Activated CD8-positive, alpha-beta T cell treated with anti-CD3 and anti-CD28 coated beads, Interleukin-2, amount 10 ng/mL, durations not matched to agents 7 days and 5 days (primary cell): ENCODE measurements around the gene AATF. TPM values are rescaled to one million over a fixed set of nuclear protein-coding genes. Genes with fewer than 3 reads are reported as not detected.

Experiments
- ATAC-seq: fragments of 150-1000 bp; cut with Tn5 transposase; one replicate; pipeline ENCODE4 v1.10.0; 2021; ENCODE audit warnings: moderate library complexity
- CTCF ChIA-PET: fragments of 350-600 bp; sonication (Branson Sonifier 250); formaldehyde crosslinking; loops from one replicate; lab custom pipeline; 2021; ENCODE audit warnings: antibody characterized with exemption; lab: Charles Lee
- POLR2A ChIA-PET: fragments of 350-600 bp; sonication (Branson Sonifier 250); formaldehyde crosslinking; loops from one replicate; lab custom pipeline; 2021; ENCODE audit warnings: antibody characterized with exemption; lab: Charles Lee
- DNase-seq: peaks from one replicate; pipeline ENCODE4 v3.0.0-alpha.2; 2020
- H3K27ac Mint-ChIP-seq: one replicate; pipeline ENCODE4 v1.8.0; 2021; ENCODE audit warnings: mild to moderate bottlenecking, mixed read lengths
- H3K27me3 Mint-ChIP-seq: one replicate; pipeline ENCODE4 v1.8.0; 2021; ENCODE audit warnings: low read depth, mixed read lengths
- H3K36me3 Mint-ChIP-seq: one replicate; pipeline ENCODE4 v1.8.0; 2021; ENCODE audit warnings: low read depth, mixed read lengths
- H3K4me1 Mint-ChIP-seq: one replicate; pipeline ENCODE4 v1.8.0; 2021; ENCODE audit warnings: low read depth, mixed read lengths
- H3K4me3 Mint-ChIP-seq: one replicate; pipeline ENCODE4 v1.8.0; 2021; ENCODE audit warnings: mild to moderate bottlenecking, mixed read lengths
- H3K9me3 Mint-ChIP-seq: one replicate; pipeline ENCODE4 v1.8.0; 2022; ENCODE audit warnings: mixed read lengths; ENCODE audit not compliant: insufficient read depth
- total RNA-seq, 2 experiments: library from RNA; stranded (reverse); gene quantifications; one replicate each; pipeline ENCODE4 v1.2.3, GENCODE V29; 2021

Gene AATF
- total RNA-seq, 2 experiments from 2014 or later: 69.8 to 72.9 TPM

DNA sequence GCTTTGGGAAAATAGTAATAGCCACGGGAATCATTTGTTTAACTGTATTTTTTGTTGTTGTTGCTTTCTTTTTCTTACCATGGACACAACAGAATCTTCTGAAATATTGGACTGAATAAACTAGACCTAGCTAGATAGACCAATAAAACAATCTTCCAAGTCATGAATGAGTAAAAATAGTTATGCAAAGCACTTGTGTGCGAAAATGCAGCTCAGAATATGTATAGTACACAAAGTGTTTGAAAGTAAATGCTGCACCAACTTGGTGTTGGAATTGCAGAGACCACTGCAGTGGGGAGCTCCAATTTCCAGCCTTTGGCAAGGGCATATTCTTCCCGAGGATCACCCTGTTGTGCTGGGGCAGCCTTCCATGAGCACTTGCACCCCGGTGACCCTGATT lies 68.0 kb downstream of the AATF start:
- DNase-seq (no peak), ATAC-seq (no peak)
- Mint-ChIP-seq H3K36me3 (peaks cover 6% of the 10 kb centered on the region), H3K4me1 (no peaks in the 10 kb centered on the region), H3K4me3 (no peak overlapping the region), H3K9me3 (no peaks in the 10 kb centered on the region), H3K27me3 (no peaks in the 10 kb centered on the region), H3K27ac (no peak overlapping the region)
- CTCF ChIA-PET: no interaction called here
- POLR2A ChIA-PET: no interaction called here

GRCh38 chr17:37017404-37017803 lies 68.7 kb downstream of the AATF start:
- Mint-ChIP-seq H3K4me3 (no peak overlapping the region), H3K27ac (no peak overlapping the region), H3K4me1 (no peaks in the 10 kb centered on the region), H3K36me3 (peaks cover 9% of the 10 kb centered on the region), H3K9me3 (no peaks in the 10 kb centered on the region), H3K27me3 (no peaks in the 10 kb centered on the region)
- ATAC-seq: no peak
- no peak for DNase-seq
- ChIA-PET CTCF (interaction anchor here (2.9 kb wide), 1 partner anchor 30 kb away, joined by 12 read pairs; no protein-coding TSS in a partner anchor), POLR2A (no interaction called here)

DNA sequence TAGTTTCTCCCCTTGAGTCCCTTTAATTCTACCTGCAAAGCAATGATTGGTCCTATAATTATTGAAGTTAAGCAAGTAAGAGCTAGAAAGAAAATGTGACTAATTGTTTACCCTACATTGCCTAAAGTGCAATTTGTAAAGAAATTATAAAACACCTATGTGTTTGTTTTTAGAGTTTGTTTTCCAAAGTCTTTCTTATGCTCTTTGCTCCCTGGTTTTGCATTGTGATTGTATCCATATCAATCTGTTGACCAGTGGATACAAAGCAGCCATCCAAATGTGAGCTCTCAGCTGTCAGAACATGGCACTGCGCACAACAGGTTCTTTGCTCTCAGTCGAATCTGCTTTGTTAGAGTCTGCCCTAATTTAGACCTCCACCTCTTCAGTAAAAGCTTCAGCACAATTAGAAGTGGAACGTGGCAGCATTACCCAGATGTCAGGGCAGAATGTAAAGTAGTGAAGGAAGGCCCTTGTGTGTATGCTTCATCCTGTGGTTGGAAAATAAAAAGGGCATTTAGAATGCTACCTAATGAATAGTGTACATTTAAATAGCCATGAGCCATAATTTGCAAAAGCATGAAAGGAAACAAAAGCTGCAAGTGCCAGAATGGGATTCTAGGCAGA lies 70.5 kb downstream of the AATF start:
- no peak for ATAC-seq
- ChIA-PET CTCF (interaction anchor here (2.9 kb wide), 1 partner anchor 28 kb away, joined by 12 read pairs; no protein-coding TSS in a partner anchor), POLR2A (no interaction called here)
- Mint-ChIP-seq H3K27ac (no peak overlapping the region), H3K9me3 (no peaks in the 10 kb centered on the region), H3K4me1 (peaks cover 3% of the 10 kb centered on the region), H3K27me3 (no peaks in the 10 kb centered on the region), H3K4me3 (no peak overlapping the region), H3K36me3 (peaks cover 21% of the 10 kb centered on the region)
- no peak for DNase-seq

GRCh38 chr17:37019741-37020129 lies 71.0 kb downstream of the AATF start:
- no peak overlapping the region for H3K4me3 Mint-ChIP-seq
- no peak overlapping the region for H3K27ac Mint-ChIP-seq
- ATAC-seq: no peak
- H3K4me1 Mint-ChIP-seq: peaks cover 5% of the 10 kb centered on the region
- H3K9me3 Mint-ChIP-seq: no peaks in the 10 kb centered on the region
- ChIA-PET POLR2A (no interaction called here), CTCF (interaction anchor here (2.9 kb wide), 1 partner anchor 28 kb away, joined by 12 read pairs; no protein-coding TSS in a partner anchor)
- DNase-seq: no peak
- H3K36me3 Mint-ChIP-seq: peaks cover 21% of the 10 kb centered on the region
- H3K27me3 Mint-ChIP-seq: no peaks in the 10 kb centered on the region

DNA sequence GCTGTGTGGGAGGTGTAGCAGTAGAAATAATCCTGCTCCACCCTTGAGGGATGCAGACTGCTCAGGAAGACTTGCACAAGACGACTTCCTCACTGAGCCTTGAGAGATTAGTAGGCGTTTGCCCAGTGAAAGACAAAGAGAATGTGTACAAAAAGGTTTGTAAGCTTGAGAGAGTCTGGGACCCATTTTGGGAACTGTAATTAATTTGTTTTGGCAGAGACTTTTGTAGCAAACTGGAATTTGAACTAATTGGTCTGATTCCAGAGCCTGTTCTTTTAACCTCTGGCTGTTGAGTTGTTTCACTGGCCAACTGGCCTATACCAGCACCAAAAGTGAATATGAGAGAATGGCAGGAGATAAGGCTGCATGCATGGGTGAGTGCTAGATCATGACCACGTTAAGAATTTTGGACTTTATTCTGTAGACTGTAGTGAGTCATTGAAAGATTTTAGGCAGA lies 75.5 kb downstream of the AATF start:
- no peaks in the 10 kb centered on the region for H3K27me3 Mint-ChIP-seq
- H3K27ac Mint-ChIP-seq: peak overlapping the region; percentile 6
- CTCF ChIA-PET: interaction anchor here (2.0 kb wide), 1 partner anchor 23 kb away, joined by 5 read pairs; no protein-coding TSS in a partner anchor
- POLR2A ChIA-PET: no interaction called here
- no peak overlapping the region for H3K4me3 Mint-ChIP-seq
- ATAC-seq (no peak), DNase-seq (no peak)
- peaks cover 25% of the 10 kb centered on the region for H3K4me1 Mint-ChIP-seq
- peaks cover 24% of the 10 kb centered on the region for H3K36me3 Mint-ChIP-seq
- H3K9me3 Mint-ChIP-seq: no peaks in the 10 kb centered on the region

DNA sequence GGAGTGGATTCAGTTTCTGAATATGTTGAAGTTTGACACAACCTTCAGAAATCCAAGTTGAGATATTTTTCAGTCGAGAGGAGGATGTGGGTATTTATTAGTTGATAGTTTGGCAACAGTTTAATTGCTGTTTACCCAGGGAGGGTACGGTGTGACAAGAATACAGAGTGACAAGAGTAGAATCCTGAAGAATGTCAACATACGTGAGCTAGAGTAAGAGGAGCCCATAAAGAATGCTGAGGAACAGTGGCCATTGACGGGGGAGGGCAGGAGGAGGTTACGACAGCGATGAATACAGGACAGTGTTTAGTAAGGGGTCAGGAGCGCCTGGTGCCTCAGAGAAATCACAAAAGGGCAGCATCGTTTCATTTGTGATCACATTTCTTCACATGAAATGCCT lies 76.5 kb downstream of the AATF start:
- ChIA-PET CTCF (no interaction called here), POLR2A (no interaction called here)
- H3K4me1 Mint-ChIP-seq: peaks cover 25% of the 10 kb centered on the region
- H3K27me3 Mint-ChIP-seq: no peaks in the 10 kb centered on the region
- H3K36me3 Mint-ChIP-seq: peaks cover 21% of the 10 kb centered on the region
- no peak overlapping the region for H3K4me3 Mint-ChIP-seq
- no peaks in the 10 kb centered on the region for H3K9me3 Mint-ChIP-seq
- no peak overlapping the region for H3K27ac Mint-ChIP-seq
- no peak for ATAC-seq
- no peak for DNase-seq

DNA sequence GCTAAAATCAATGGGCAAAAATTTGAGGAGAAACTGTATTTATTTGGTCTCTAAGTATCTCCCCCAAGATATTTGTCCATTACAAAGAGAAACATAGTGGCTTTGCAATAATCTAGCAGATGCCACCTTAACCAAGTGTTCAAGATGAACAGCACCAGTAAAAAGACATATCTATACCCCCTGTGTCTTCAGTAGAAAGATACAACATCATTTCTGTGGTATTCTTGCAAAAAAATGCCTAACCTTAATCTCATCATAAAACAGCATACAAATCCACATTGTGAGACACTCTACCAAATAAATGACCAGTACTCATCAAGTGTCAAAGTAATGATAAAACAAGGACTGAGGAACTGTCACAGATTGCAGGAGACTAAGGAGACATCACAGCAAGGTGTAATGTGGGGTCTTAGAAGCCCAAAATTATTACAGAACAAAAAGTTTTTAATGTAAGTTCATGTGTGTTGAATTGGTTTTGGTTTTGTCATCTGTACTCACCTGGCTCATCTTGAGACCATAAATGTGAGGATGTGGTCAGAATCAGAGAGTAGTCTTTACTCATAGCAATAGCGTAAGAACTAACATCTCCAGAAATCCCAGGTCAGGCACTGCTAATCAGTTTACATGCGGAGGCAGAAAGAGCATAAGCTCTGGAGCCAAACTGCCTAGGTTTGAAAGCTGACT lies 77.2 kb downstream of the AATF start:
- CTCF ChIA-PET: interaction anchor here (0.8 to 1.0 kb wide), 2 partner anchors 14 to 22 kb away, joined by 3 to 6 read pairs; no protein-coding TSS in a partner anchor
- DNase-seq (peak; percentile 25), ATAC-seq (peak; percentile 69)
- POLR2A ChIA-PET: interaction anchor here (0.6 to 1.2 kb wide), 4 partner anchors 17 to 314 kb away, joined by 3 read pairs; partner anchors contain the start of gene AATF
- H3K4me3 Mint-ChIP-seq: no peak overlapping the region
- no peaks in the 10 kb centered on the region for H3K9me3 Mint-ChIP-seq
- no peaks in the 10 kb centered on the region for H3K27me3 Mint-ChIP-seq
- peaks cover 25% of the 10 kb centered on the region for H3K4me1 Mint-ChIP-seq
- H3K27ac Mint-ChIP-seq: no peak overlapping the region
- H3K36me3 Mint-ChIP-seq: peaks cover 19% of the 10 kb centered on the region

DNA sequence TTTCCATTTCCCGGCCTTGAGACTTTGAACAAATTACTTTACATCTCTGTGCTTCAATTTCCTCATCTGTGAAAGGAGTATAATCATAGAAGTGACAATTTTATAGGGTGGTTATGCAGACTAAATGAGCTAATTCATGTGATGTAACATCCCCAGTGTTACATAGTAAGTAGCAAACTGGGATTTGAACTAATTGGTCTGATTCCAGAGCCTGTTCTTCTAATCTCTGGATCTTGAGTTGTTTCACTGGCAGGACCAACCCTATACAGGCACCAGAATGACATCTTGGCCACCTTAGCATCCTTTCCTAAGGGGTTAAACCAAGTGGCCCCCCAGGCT lies 77.7 kb downstream of the AATF start:
- H3K9me3 Mint-ChIP-seq: no peaks in the 10 kb centered on the region
- ATAC-seq (no peak), DNase-seq (no peak)
- no peaks in the 10 kb centered on the region for H3K27me3 Mint-ChIP-seq
- ChIA-PET CTCF (interaction anchor here (0.8 to 1.0 kb wide), 2 partner anchors 14 to 21 kb away, joined by 3 to 6 read pairs; no protein-coding TSS in a partner anchor), POLR2A (interaction anchor here (0.6 to 1.2 kb wide), 4 partner anchors 17 to 314 kb away, joined by 3 read pairs; partner anchors contain the start of gene AATF)
- H3K4me1 Mint-ChIP-seq: peaks cover 25% of the 10 kb centered on the region
- no peak overlapping the region for H3K4me3 Mint-ChIP-seq
- no peak overlapping the region for H3K27ac Mint-ChIP-seq
- peaks cover 20% of the 10 kb centered on the region for H3K36me3 Mint-ChIP-seq

GRCh38 chr17:37028040-37028439 lies 79.3 kb downstream of the AATF start:
- H3K27me3 Mint-ChIP-seq: no peaks in the 10 kb centered on the region
- no peak overlapping the region for H3K4me3 Mint-ChIP-seq
- peaks cover 18% of the 10 kb centered on the region for H3K36me3 Mint-ChIP-seq
- POLR2A ChIA-PET: no interaction called here
- ATAC-seq (no peak), DNase-seq (no peak)
- H3K4me1 Mint-ChIP-seq: peaks cover 25% of the 10 kb centered on the region
- no peaks in the 10 kb centered on the region for H3K9me3 Mint-ChIP-seq
- CTCF ChIA-PET: no interaction called here
- no peak overlapping the region for H3K27ac Mint-ChIP-seq

GRCh38 chr17:37031493-37032083 lies 82.8 kb downstream of the AATF start:
- H3K27me3 Mint-ChIP-seq: no peaks in the 10 kb centered on the region

DNA sequence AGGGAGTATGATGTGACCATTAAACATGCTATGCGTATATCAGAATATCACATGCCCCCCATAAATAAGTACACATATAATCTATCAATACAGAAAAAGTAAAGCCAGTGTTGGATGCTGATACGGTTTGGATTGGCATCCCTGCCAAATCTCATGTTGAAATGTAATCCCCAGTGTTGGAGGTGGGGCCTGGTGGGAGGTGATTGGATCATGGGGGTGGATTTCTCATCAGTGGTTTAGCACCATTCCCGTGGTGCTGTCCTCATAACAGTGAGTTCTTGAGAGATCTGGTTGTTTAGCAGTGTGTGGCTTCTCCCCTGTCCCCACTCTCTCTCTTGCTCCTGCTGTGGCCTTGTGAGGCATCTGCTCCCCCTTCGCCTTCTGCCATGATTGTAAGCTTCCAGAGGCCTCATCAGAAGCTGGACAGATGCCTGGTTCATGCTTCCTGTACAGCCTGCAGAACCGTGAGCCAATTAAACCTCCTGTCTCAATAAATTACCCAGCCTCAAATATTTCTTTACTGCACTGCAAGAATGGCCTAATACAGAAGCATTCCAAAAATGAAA lies 88.9 kb downstream of the AATF start:
- ChIA-PET CTCF (interaction anchor here (0.6 to 1.4 kb wide), 2 partner anchors 10 to 312 kb away, joined by 4 read pairs; no protein-coding TSS in a partner anchor), POLR2A (no interaction called here)
- no peaks in the 10 kb centered on the region for H3K4me1 Mint-ChIP-seq
- no peaks in the 10 kb centered on the region for H3K27me3 Mint-ChIP-seq
- no peak overlapping the region for H3K4me3 Mint-ChIP-seq
- ATAC-seq: no peak
- H3K27ac Mint-ChIP-seq: no peak overlapping the region
- H3K9me3 Mint-ChIP-seq: no peaks in the 10 kb centered on the region
- no peak for DNase-seq
- peaks cover 21% of the 10 kb centered on the region for H3K36me3 Mint-ChIP-seq

More at GRCh38 chr17:37031493-37032083, 82.8 kb downstream of the AATF start:
- Mint-ChIP-seq H3K4me1 (peaks cover 2% of the 10 kb centered on the region), H3K4me3 (no peak overlapping the region), H3K27ac (no peak overlapping the region), H3K9me3 (no peaks in the 10 kb centered on the region), H3K36me3 (peaks cover 22% of the 10 kb centered on the region)
- POLR2A ChIA-PET: no interaction called here
- no peak for DNase-seq
- CTCF ChIA-PET: no interaction called here
- no peak for ATAC-seq
